Psoas muscle (tissue), 8 donors: Measurements from ENCODE around the gene GPR35. TPM values are rescaled to one million over a fixed set of nuclear protein-coding genes. Genes with fewer than 3 reads are reported as not detected.
"Not testable (repeated sequence)": the region's sequence is repeated elsewhere in the genome, so short reads cannot be mapped to it uniquely, and the experiment has no call there.

ENCODE experiments used
- ATAC-seq, 4 donors: fragments of 200-7000 bp; cut with Tn5 transposase; one replicate each; pipeline ENCODE4 v1.9.1; 2020; ENCODE audit warnings: moderate library complexity in 3 of 4, mild to moderate bottlenecking in 2 of 4
- DNase-seq, 2 donors: peaks; one replicate each; pipeline ENCODE4 v3.0.0-alpha.2; 2020
- H3K27ac ChIP-seq: fragments of 200-600 bp; one replicate; pipeline ENCODE4 v1.8.0; 2022
- H3K27me3 ChIP-seq, 3 donors: fragments of 200-600 bp in 1 of 3; one replicate each; pipeline versions ENCODE4 v1.6.1 to v1.8.0; 2013 to 2022; ENCODE audit warnings: low read length in 2 of 3, mild to moderate bottlenecking in 2 of 3, moderate library complexity in 1 of 3; ENCODE audit not compliant: insufficient read depth in 3 of 3
- H3K36me3 ChIP-seq, 2 donors: fragments of 200-600 bp in 1 of 2; one replicate each; pipeline versions ENCODE4 v1.6.1 to v1.8.0; 2013 to 2022; ENCODE audit warnings: low read depth in 1 of 2, mild to moderate bottlenecking in 1 of 2, moderate library complexity in 1 of 2; ENCODE audit not compliant: insufficient read depth in 1 of 2
- H3K4me1 ChIP-seq: fragments of 200-600 bp; one replicate; pipeline ENCODE4 v1.8.0; 2022
- H3K4me3 ChIP-seq: fragments of 200-600 bp; one replicate; pipeline ENCODE4 v1.8.0; 2022; ENCODE audit warnings: mild to moderate bottlenecking
- H3K9me3 ChIP-seq: fragments of 200-600 bp; one replicate; pipeline ENCODE4 v1.8.0; 2022
- CTCF ChIP-seq: fragments of 200-600 bp; IDR thresholded peaks from one replicate; pipeline ENCODE4 v1.8.0; 2022; ENCODE audit warnings: antibody characterized with exemption
- WGBS, 3 donors: extraction: QIAGEN DNeasy Blood & Tissue Kit; methylation state at CpG; one replicate each; pipeline versions ENCODE4 v1.1.6 to v1.1.7; 2013; 5-methylcytosine and 5-hydroxymethylcytosine counted together
- intact Hi-C, 2 donors: fragments of 100-400 bp; cut with DNase I; formaldehyde crosslinking; loops; one replicate each; pipeline versions ENCODE4 v1.11.0 to v1.14.2; 2022
- polyA plus RNA-seq, 3 donors: library from polyadenylated mRNA; stranded (reverse); fragments of 200-250 nt; gene quantifications; one replicate each; pipeline ENCODE4 v1.2.3, GENCODE V29; 2013
- total RNA-seq, 4 donors: library from RNA; stranded (reverse); fragmentation: NEBNext Ultra II Directional in 2 of 4; extraction: Animal tissue kit (Norgen Biotek cat#: 25700) in 2 of 4; gene quantifications; one replicate each; pipeline versions ENCODE4 v1.2.1 to v1.2.4, GENCODE V29; 2021 to 2023
- donor health status: healthy with polysubstance abuse.
- donor health status: DM: no; HTN: no; CAD: no; lungs with moderate emphysema.
- donor health status: Bipolar disorder and iron deficiency.
- donor health status: healthy.
- donor health status: DM: yes; HTN: yes; CAD: no.
- donor health status: DM: no; HTN: no; CAD: no.
- donor health status: DM: no; HTN: no; CAD: no.
- donor health status: DM: yes; HTN: yes; CAD: no.

The GPR35 gene
- total and polyA plus RNA-seq, 7 donors, result 0.30 to 0.92 (median 0.58) TPM

- intact Hi-C loops, result no loop called here
- peaks cover 13% of the 10 kb centered on the region for H3K4me1 ChIP-seq
- DNase-seq, result peak in 1 of 2 donors; percentile 26
- 93 to 97% (median 94%) methylated on average over 9 of the region's 9 CpGs for WGBS, 3 donors
- no peak for ATAC-seq
- no peak overlapping the region for H3K4me3 ChIP-seq
- H3K36me3 ChIP-seq, result peaks cover 0 to 5% of the 10 kb centered on the region in 2 donors
- no peaks in the 10 kb centered on the region for H3K9me3 ChIP-seq
- TF ChIP-seq CTCF, result no peak
- H3K27ac ChIP-seq, result no peak overlapping the region
- H3K27me3 ChIP-seq, result no peaks in the 10 kb centered on the region
Measured at GRCh38 chr2:240614391-240614790, 10.9 kb upstream of the GPR35 start.

GRCh38 chr2:240615396-240615795, 9.9 kb upstream of the GPR35 start:
- Histone ChIP-seq H3K36me3 (peaks cover 0 to 5% of the 10 kb centered on the region in 2 donors), H3K27ac (no peak overlapping the region), H3K9me3 (no peaks in the 10 kb centered on the region), H3K4me3 (no peak overlapping the region), H3K27me3 (no peaks in the 10 kb centered on the region), H3K4me1 (peaks cover 13% of the 10 kb centered on the region)
- no peak for DNase-seq
- 88 to 94% (median 91%) methylated on average over 2 of the region's 2 CpGs for WGBS, 3 donors
- no peak for TF ChIP-seq CTCF
- ATAC-seq, result no peak
- intact Hi-C loops, result no loop called here

GRCh38 chr2:240615820-240616547, 9.3 kb upstream of the GPR35 start:
- H3K36me3 ChIP-seq, result peaks cover 0 to 5% of the 10 kb centered on the region in 2 donors
- H3K4me1 ChIP-seq, result peaks cover 13% of the 10 kb centered on the region
- 78 to 86% (median 80%) methylated on average over 19 to 20 of the region's 20 CpGs for WGBS, 3 donors
- no peaks in the 10 kb centered on the region for H3K27me3 ChIP-seq
- intact Hi-C loops, result no loop called here
- no peaks in the 10 kb centered on the region for H3K9me3 ChIP-seq
- ATAC-seq (no peak), DNase-seq (peak in 1 of 2 donors; percentile 25)
- no peak for TF ChIP-seq CTCF
- H3K4me3 ChIP-seq, result no peak overlapping the region
- no peak overlapping the region for H3K27ac ChIP-seq

- DNase-seq, intact Hi-C loops, H3K27ac ChIP-seq, ATAC-seq, H3K9me3 ChIP-seq, H3K4me3 ChIP-seq, H3K27me3 ChIP-seq, H3K36me3 ChIP-seq: not testable (repeated sequence)
- peaks cover 13% of the 10 kb centered on the region for H3K4me1 ChIP-seq
- WGBS, 3 donors, result 82 to 84% (median 83%) methylated on average over 5 of the region's 5 CpGs
Measured at GRCh38 chr2:240616860-240617666, 8.2 kb upstream of the GPR35 start.

GRCh38 chr2:240618776-240619175, 6.5 kb upstream of the GPR35 start:
- H3K9me3 ChIP-seq, result no peaks in the 10 kb centered on the region
- no peaks in the 10 kb centered on the region for H3K4me1 ChIP-seq
- no peak overlapping the region for H3K4me3 ChIP-seq
- TF ChIP-seq CTCF, result no peak
- WGBS, 3 donors, result 78 to 95% (median 81%) methylated on average over 6 of the region's 6 CpGs
- H3K27me3 ChIP-seq, result no peaks in the 10 kb centered on the region
- peaks cover 0 to 5% of the 10 kb centered on the region in 2 donors for H3K36me3 ChIP-seq
- no peak for DNase-seq
- intact Hi-C loops, result no loop called here
- H3K27ac ChIP-seq, result no peak overlapping the region
- no peak for ATAC-seq
